RWPE2 (cell line): ENCODE data around the gene FNDC3B.

ENCODE experiments used
- ATAC-seq: fragments of 200-7000 bp; cut with Tn5 transposase; 3 replicates; pipeline ENCODE4 v1.9.1; 2021; ENCODE audit warnings: low read depth
- DNase-seq: peaks from one replicate; pipeline ENCODE4 v3.0.0-alpha.2; 2020; ENCODE audit warnings: low spot score
- H3K27ac ChIP-seq: fragments of 450-650 bp; 2 replicates; pipeline ENCODE4 v1.5.1; 2017; ENCODE audit warnings: mild to moderate bottlenecking; ENCODE audit not compliant: poor library complexity, severe bottlenecking
- H3K27me3 ChIP-seq: fragments of 250-450 bp; sonication (Bioruptor Pico); 2 replicates; pipeline ENCODE4 v1.5.1; 2021; ENCODE audit warnings: mild to moderate bottlenecking, moderate library complexity; ENCODE audit not compliant: insufficient read depth, poor library complexity, severe bottlenecking
- H3K36me3 ChIP-seq: fragments of 250-450 bp; sonication (Bioruptor Pico); 2 replicates; pipeline ENCODE4 v1.5.1; 2020; ENCODE audit warnings: low read depth, mild to moderate bottlenecking, moderate library complexity
- H3K4me1 ChIP-seq: fragments of 250-450 bp; sonication (Bioruptor Pico); 2 replicates; pipeline ENCODE4 v1.5.1; 2021; ENCODE audit warnings: mild to moderate bottlenecking, moderate library complexity; ENCODE audit not compliant: insufficient read depth, poor library complexity, severe bottlenecking
- H3K4me3 ChIP-seq: fragments of 250-450 bp; sonication (Bioruptor Pico); 2 replicates; pipeline ENCODE4 v1.5.1; 2021; ENCODE audit warnings: mild to moderate bottlenecking, moderate library complexity; ENCODE audit not compliant: severe bottlenecking
- H3K9me3 ChIP-seq: fragments of 250-450 bp; sonication (Bioruptor Pico); 2 replicates; pipeline ENCODE4 v1.5.1; 2021; ENCODE audit warnings: mild to moderate bottlenecking, moderate library complexity; ENCODE audit not compliant: severe bottlenecking
- TF ChIP-seq, protein P1 (sequence below): fragments of 450-650 bp; IDR thresholded peaks from one replicate; pipeline ENCODE4 v1.5.1; 2017; ENCODE audit warnings: mild to moderate bottlenecking, moderate library complexity; ENCODE audit not compliant: poor library complexity, severe bottlenecking

Gene FNDC3B

DNA sequence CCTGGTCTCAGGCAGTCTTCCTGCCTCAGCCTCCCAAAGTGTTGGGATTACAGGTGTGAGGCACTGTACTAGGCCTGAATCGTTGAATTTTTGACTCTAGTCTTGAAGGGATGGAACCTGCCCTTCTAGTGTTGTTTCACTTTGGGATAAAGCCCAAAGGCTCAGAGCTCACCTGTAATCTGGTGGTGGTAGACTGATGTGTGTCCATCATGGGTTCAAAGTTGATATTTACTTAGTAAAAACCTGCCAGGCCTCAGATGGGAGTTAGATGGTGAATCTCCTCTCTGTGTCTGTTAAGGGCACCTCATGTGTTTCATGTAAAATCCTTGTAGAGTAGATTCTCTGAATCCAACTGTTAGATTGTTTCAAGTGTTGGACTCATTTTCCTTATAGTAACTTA is 41.1 kb downstream of the FNDC3B start:
- Histone ChIP-seq H3K36me3 (peaks cover 52% of the 10 kb centered on the region), H3K4me3 (no peak overlapping the region), H3K9me3 (no peaks in the 10 kb centered on the region), H3K27ac (no peak overlapping the region), H3K4me1 (peaks cover 4% of the 10 kb centered on the region), H3K27me3 (no peaks in the 10 kb centered on the region)
- TF ChIP-seq, protein P1, sequence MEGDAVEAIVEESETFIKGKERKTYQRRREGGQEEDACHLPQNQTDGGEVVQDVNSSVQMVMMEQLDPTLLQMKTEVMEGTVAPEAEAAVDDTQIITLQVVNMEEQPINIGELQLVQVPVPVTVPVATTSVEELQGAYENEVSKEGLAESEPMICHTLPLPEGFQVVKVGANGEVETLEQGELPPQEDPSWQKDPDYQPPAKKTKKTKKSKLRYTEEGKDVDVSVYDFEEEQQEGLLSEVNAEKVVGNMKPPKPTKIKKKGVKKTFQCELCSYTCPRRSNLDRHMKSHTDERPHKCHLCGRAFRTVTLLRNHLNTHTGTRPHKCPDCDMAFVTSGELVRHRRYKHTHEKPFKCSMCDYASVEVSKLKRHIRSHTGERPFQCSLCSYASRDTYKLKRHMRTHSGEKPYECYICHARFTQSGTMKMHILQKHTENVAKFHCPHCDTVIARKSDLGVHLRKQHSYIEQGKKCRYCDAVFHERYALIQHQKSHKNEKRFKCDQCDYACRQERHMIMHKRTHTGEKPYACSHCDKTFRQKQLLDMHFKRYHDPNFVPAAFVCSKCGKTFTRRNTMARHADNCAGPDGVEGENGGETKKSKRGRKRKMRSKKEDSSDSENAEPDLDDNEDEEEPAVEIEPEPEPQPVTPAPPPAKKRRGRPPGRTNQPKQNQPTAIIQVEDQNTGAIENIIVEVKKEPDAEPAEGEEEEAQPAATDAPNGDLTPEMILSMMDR = no peak
- ATAC-seq (no peak), DNase-seq (no peak)

DNA sequence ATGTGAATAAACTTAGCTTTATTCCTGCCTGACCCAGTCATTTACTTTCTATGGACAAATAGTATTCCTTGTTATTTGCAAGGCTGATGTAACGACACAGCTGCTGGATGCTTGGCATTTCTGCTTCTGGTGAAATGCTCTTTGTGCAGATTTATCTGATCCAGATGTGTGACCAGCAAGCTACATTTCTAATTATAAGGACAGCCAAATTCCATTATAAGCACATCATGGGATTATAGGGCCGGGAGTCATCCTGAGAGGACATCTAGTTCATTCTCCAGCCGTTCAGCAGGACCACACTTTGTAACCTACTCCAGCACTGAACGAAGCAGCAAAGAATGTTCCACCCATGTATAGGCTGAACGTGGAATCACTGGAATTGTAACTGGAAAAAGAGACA is 42.9 kb downstream of the FNDC3B start:
- H3K36me3 ChIP-seq = peaks cover 56% of the 10 kb centered on the region
- TF ChIP-seq, protein P1 = no peak
- peaks cover 21% of the 10 kb centered on the region for H3K4me1 ChIP-seq
- H3K27me3 ChIP-seq = no peaks in the 10 kb centered on the region
- DNase-seq (no peak), ATAC-seq (no peak)
- H3K9me3 ChIP-seq = no peaks in the 10 kb centered on the region
- no peak overlapping the region for H3K27ac ChIP-seq
- H3K4me3 ChIP-seq = no peak overlapping the region

DNA sequence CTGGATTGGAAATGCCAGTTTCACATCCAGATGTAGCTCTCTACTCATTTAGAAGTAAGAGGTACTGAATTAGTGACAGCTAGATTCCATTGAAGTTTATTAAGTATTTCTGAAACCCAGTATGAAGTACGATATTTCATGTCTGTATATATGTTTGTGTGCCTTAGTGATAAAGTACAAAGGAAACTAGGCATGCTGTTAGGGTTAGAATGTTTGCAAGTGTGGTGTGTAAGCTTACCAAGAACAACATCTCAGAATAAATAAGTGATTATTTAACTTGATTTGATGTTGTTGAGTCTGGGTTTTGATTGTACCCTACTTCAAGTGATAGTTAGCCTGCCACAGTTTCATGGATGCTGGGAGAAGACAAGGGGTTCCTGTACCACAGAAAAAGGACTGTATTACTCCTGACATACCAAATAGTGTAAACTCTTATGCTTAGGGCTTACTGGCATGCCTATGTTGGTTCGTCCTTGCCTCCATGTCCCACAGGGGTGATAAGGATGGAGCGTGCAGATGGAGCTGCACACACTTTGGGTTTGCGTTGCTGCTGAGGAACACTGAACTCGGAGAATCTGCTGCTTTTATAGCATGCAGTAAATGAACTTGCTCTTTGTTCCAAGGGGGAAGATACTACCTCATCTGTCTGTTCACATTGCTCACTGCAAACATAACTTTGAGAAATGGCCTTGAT is 43.6 kb downstream of the FNDC3B start:
- H3K4me1 ChIP-seq = peaks cover 27% of the 10 kb centered on the region
- no peak overlapping the region for H3K27ac ChIP-seq
- ATAC-seq (no peak), DNase-seq (no peak)
- no peaks in the 10 kb centered on the region for H3K27me3 ChIP-seq
- no peaks in the 10 kb centered on the region for H3K9me3 ChIP-seq
- TF ChIP-seq, protein P1 = no peak
- H3K36me3 ChIP-seq = peaks cover 51% of the 10 kb centered on the region
- H3K4me3 ChIP-seq = no peak overlapping the region

DNA sequence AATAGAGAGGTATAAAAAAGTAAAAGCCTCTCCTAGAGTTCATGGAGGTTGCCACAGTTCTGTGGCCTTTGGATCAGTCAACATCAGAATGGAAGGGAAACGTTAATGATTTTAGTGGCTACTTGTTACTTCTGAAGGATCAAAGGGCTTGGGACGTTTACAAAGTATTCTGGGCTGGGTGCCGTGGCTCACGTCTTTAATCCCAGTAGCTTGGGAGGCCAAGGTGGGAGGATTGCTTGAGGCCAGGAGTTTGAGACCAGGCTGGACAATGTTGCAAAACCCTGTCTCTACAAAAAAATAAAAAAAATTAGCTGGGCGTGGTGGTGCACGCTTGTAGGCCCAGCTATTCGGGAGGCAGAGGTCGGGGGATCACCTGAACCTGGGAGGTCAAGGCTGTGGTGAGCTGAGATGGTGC is 44.6 kb downstream of the FNDC3B start:
- H3K4me3 ChIP-seq = no peak overlapping the region
- no peaks in the 10 kb centered on the region for H3K27me3 ChIP-seq
- ATAC-seq (no peak), DNase-seq (no peak)
- H3K9me3 ChIP-seq = no peaks in the 10 kb centered on the region
- no peak overlapping the region for H3K27ac ChIP-seq
- peaks cover 37% of the 10 kb centered on the region for H3K4me1 ChIP-seq
- H3K36me3 ChIP-seq = peaks cover 58% of the 10 kb centered on the region
- TF ChIP-seq, protein P1 = no peak

DNA sequence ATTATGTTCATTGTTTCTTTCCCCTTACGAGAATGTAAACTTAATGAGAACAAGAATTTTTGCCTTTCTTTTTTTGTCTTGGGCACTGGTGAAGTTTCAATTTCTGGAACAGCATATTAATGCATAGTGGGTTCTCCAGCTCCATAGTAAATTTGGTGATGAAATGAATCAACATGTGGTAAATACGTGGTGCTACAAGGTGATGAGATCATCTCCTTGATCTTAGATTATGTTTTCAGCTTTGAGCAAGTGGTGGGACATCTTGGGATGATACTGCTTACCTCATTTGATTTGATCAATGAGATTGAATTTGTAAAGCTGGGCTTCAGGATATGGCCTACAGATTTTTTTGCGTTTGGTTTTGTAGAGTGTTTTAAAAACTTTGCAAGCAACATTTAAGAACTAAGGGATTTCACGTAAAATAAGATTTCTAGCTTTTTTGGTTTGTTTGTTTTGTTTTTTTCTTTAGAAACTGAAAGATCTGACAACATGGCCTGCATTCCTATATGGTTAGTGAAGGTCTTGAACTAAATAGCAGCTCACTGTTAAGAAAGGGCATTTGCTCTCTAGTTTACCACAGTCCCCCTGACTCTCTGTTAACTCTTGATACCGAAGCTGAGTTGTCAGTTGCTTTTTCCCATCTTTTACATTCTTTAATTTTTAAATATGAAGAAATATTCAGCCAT is 45.6 kb downstream of the FNDC3B start:
- no peak overlapping the region for H3K4me3 ChIP-seq
- ATAC-seq = no peak

More for the DNA sequence above, 45.6 kb downstream of the FNDC3B start:
- peaks cover 40% of the 10 kb centered on the region for H3K4me1 ChIP-seq
- no peaks in the 10 kb centered on the region for H3K27me3 ChIP-seq
- DNase-seq = no peak
- H3K27ac ChIP-seq = peak overlapping the region; percentile 90
- H3K9me3 ChIP-seq = no peaks in the 10 kb centered on the region
- H3K36me3 ChIP-seq = peaks cover 64% of the 10 kb centered on the region
- TF ChIP-seq, protein P1 = no peak
